Activated CD8-positive, alpha-beta memory T cell treated with anti-CD3 and anti-CD28 coated beads for 48 hours (primary cell): ENCODE measurements around the gene SST.

ENCODE experiments used
- DNase-seq, 3 experiments: peaks; one replicate each; pipeline ENCODE4 v3.0.0-alpha.2; 2020; ENCODE audit warnings: low read depth in 2 of 3, low spot score in 2 of 3

Gene SST

GRCh38 chr3:187669675-187670504, at the start of gene SST:
Gene SST (minus strand): TSS chr3:187670394. CDS start chr3:187670291, 103 bp downstream.
- no peak for DNase-seq

GRCh38 chr3:187719628-187720336, 49.6 kb upstream of the SST start:
- no peak for DNase-seq

- DNase-seq, result no peak
Observed at GRCh38 chr3:187718802-187719201, 48.6 kb upstream of the SST start.

DNA sequence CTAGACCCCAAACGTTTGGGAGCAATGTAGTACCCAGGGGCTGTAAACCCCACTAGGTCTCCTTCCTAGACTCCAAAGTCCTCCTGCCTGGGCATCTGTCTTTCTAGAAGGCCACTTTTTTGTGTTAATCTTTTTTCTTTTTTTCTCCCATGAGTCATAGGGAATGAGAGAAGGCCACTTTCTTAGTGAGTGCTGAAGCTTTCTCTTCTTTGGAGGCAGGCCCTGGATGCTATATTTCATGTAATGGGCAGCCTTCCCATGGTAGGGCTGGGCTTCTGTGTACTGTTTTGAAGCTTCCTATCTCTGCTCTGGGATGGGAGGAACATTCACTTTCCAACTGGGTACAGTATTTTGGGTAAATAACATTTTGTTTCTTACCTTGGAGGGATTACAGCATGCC, 47.4 kb upstream of the SST start:
- no peak for DNase-seq

DNA sequence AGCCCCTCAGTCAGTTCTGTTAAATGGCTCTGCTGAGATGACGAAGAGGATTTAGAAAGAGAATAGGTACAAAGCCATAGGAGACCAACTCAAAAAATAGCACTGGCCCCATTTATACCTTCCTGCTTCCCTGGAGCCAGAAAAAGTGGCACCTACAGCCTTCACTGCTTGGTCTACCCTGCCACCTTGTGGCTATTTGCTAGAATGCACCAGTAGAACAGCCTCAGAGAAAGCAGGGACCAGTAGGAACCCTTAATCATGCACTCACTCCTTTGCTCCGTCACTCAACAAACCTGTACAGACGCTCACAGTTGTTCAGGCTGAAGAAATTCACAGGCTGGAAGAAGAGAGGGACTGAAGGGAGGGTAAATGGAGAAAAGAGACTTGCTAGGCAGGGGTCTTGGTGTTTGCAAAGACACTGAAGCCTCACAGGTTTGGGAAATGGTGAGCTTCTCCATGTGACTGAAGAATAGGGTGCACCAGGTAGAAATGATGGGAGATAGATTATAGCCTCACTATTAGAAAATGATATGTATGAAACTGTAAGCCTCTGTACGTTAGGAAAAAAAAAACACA, 44.3 kb upstream of the SST start:
- DNase-seq, result peak; percentile 26 to 40 (median 40)

- DNase-seq, result no peak
Observed at GRCh38 chr3:187713504-187713903, 43.3 kb upstream of the SST start.

GRCh38 chr3:187709155-187709554, 39.0 kb upstream of the SST start:
- DNase-seq, result no peak

DNA sequence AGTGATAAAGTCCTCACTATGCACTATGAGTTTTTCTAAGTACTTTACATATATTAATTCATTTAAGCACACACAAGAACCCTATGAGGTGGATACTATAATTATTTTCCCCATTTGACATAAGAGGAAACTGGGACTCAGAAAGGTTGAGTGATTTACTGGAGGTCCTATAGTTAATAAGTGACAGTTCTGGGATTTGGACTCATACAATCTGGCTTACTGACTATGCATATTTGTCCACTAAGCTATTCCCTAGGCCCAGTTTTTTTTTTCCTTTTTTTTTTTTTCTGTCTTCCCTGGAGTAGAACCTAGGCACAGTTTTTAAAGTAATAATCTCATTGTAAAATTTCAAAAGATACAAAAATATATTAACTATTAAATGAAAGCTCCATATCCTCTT, 38.5 kb upstream of the SST start:
- no peak for DNase-seq

DNA sequence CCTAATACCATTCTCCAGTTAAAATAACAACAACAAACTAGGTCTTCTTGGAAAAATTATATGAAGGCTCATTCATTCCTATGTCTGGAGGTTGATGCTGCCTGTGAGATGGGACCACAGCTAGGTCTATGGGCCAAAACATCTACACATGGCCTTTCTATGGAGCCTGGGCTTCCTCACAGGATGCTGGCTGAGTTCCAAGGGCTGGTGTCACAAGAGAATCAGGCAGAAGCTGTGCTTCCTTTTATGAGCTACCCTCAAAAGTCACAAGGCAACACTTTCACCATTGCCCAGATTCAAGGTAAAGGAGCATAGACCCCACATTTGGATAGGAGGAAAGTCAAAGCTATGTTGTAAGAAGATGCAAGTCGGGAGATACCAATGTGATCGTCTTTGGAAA, 36.8 kb upstream of the SST start:
- no peak for DNase-seq

DNA sequence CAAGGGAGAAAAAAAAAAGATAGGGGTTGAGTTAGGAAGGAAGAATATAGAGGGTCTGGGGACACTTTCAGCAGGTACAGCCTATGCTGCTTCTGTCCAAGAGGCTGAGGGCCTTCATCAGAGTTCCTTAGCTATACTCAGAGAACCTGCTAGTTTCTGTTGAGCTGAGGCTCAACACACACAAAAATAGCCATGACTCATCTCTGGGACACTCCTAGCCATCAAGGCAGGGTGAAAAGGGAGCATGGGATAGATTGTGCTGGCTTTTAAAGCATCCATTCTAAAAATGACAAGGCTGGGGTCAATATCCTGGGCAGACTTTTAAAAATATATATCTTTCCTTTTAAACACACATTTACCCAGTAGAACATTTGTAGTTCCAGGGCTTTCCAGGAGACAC, 35.0 kb upstream of the SST start:
- DNase-seq, result no peak

- DNase-seq, result no peak
Observed at GRCh38 chr3:187702507-187703033, 32.4 kb upstream of the SST start, which contains the start of gene RTP2. Gene RTP2 (minus strand): TSS chr3:187702557. CDS start chr3:187702128, 429 bp downstream.

DNA sequence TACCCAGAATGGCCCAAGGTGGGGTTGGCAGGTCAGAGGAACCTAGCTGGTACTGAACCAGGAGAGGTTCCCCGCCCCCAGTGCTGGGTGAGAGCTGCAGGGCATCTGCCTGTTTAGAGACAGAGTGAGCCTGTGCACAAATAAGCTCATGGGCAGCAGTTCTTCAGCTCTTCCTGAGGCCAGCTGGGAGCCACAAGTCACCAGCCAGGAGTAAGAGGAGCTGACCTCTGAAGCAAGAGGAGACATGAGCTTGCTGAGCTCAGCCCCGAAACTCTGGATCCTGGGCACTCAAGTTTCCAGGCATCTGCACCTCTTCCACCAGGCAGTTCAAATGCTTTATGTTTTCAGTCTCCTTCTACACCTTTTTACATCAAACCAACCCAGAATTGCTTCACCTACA, 30.1 kb upstream of the SST start:
- no peak for DNase-seq

DNA sequence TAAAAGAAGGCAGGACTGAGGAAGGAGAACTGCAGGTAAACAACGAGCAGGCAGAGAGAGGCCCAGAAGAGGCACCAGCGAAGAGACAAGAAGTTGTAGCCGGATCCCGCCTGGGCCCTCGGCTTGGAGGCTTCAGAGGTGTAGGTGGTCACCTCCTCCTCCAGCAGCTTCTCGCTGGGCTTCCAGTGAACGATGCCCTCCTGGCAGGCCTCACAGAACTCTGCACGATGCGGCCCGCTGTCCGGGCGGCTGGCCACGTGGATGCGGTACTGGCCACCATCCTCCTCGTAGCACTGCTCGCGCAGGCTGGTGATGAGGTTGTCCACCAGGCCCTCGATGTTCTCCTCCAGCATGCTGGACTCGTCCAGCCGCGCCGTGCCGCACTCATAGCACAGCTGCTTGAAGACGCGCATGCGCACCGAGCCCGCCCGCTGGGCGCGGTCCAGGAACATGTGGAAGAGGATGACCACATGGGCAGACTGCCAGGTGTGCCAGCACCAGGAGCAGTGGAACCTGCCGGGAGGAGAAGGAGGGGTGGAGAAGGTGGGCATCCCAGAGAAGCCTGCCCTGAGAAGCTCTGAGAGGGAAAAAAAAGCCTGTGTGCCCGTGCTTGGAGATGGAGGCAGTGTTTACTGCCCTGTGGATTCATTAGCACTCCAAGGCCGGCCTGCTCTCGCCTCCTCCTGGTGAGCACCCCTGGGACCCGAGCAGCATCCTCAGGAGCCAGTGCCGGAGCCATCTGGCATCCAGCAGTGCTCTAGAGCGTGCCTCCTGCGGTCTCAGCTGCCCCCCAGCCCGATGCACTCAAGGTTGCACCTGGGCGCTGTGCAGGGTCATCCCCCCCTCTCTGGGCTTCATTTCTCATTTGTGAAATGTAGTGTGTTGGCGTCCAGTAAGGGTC, 28.6 kb upstream of the SST start:
- DNase-seq, result no peak

GRCh38 chr3:187696021-187696420, 25.8 kb upstream of the SST start:
- DNase-seq, result no peak

DNA sequence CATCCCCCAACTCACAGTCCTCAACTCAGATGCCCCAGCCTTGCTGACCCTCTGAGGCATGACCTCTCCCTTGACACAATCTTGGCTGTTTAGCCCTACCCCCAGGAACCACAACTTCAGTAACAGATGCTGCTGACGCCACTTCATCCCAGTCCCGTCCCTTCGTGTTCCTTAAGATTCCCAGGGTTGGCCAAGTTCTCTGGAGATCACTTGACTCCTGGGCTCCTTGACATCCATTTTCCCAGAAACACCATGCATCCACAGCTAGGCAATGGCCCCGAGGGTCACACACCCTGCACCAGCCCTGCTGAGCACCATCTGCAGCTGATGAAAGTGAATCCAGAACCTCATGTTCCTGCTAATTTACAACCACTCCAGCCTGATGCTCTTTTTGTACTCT, 25.3 kb upstream of the SST start:
- DNase-seq, result no peak

DNA sequence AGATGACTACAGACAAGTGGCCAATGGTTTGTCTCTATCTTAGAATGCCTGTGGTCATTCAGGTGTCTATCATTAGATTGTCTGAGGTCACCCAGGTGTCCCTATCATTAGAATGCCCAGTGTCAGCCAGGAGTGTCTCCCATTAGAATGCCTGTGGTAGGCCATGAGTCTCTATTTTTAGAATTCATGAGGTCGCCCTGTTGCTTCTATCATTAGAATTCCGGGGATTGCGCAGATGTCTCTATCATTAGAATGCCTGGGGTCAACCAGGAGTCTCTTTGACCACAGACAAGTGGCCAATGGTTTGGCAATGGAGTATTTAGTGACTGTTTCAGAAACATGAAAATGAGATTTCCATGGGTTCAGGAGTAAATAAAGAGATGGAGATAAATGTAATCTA, 24.6 kb upstream of the SST start:
- DNase-seq, result no peak

DNA sequence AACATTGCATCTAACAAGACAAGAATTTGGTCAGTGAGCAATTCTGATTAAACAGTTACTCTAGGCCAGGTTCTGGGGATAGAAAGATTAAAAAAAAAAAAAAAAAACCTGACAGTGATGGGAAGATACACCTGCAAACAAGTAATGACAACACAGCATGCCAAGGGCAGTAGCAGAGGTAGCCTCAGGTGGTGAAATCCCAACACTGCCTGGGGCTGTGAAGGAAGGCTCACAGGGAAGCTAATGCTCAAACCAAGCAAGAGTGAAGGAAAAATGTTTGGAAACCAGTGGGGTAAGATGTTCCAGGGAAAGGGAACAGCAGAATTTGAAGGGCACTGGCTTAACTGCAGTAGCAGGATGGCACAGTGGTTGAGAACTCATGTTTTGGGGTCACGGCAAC, 23.2 kb upstream of the SST start:
- DNase-seq, result no peak

DNA sequence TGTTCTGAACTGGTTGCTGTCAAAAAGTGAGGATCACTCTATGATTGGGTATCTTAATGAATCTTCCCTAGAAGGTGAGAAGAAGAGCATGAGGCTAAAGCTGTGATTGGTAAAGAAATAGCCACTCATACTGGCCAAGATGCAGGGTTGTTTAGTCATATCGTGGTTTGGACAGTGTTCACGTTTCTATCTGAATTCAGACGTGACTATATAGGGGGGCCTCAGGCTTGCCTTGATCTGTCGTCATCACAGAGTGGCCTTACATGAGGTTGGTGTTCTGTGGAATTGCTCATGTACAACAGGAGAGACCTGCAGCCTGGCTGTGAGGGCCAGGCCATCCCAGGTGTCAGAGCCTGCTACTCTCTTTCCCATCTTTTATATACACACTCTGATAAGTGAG, 19.8 kb upstream of the SST start:
- DNase-seq, result no peak

- DNase-seq, result no peak
Observed at GRCh38 chr3:187686621-187687273, 16.6 kb upstream of the SST start.

DNA sequence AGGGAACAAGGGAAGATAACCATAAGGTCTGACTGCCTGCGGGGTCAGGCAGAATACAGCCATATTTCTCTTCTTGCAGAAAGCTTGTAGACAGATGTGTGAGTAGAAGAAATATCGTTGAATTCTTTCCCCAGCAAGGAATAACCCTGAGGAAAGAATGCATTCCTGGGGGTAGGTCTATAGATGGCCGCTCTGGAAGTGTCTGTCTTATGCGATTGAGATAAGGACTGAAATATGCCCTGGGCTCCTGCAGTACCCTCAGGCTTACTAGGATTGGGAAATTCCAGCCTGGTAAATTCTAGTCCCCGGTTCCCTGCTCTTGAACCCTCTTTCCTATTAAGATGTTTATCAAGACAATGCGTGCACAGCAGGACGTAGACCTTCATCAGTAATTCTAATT, 15.8 kb upstream of the SST start:
- no peak for DNase-seq
